Prostate gland (tissue), 2 donors: ENCODE data around the gene TMEM181.
"Not testable (repeated sequence)": the region's sequence is repeated elsewhere in the genome, so short reads cannot be mapped to it uniquely, and the experiment has no call there.

Experiments
- POLR2A ChIP-seq: fragments of 450-650 bp; IDR thresholded peaks from one replicate; pipeline ENCODE4 v1.6.1; 2016; ENCODE audit warnings: antibody characterized with exemption, mild to moderate bottlenecking
- POLR2AphosphoS5 ChIP-seq: sonication (generic); formaldehyde crosslinking; IDR thresholded peaks from one replicate; pipeline ENCODE4 v1.6.1; 2017; ENCODE audit warnings: antibody characterized with exemption
- TF ChIP-seq, protein P1 (sequence below), 4 experiments: fragments of 200-600 bp in 2 of 4; fragments of 450-650 bp in 2 of 4; sonication (generic) in 2 of 4; IDR thresholded peaks; 1 replicate in 3 of 4; 2 replicates in 1 of 4; pipeline ENCODE4 v1.5.1; 2016 to 2019; ENCODE audit warnings: antibody characterized with exemption in 4 of 4, mild to moderate bottlenecking in 2 of 4, moderate library complexity in 2 of 4

DNA sequence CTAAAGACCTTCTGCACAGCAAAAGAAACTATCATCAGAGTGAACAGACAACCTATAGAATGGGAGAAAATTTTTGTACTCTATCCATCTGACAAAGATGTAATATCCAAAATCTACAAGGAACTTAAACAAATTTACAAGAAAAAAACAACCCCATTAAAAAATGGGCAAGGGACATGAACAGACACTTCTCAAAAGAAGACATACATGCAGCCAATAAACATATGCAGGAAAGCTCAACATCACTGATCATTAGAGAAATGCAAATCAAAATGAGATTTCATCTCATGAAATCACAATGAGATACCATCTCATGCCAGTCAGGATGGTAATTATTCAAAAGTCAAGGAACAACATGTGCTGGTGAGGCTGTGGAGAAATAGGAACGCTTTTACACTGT is 32.0 kb upstream of the TMEM181 start:
- TF ChIP-seq, protein P1, sequence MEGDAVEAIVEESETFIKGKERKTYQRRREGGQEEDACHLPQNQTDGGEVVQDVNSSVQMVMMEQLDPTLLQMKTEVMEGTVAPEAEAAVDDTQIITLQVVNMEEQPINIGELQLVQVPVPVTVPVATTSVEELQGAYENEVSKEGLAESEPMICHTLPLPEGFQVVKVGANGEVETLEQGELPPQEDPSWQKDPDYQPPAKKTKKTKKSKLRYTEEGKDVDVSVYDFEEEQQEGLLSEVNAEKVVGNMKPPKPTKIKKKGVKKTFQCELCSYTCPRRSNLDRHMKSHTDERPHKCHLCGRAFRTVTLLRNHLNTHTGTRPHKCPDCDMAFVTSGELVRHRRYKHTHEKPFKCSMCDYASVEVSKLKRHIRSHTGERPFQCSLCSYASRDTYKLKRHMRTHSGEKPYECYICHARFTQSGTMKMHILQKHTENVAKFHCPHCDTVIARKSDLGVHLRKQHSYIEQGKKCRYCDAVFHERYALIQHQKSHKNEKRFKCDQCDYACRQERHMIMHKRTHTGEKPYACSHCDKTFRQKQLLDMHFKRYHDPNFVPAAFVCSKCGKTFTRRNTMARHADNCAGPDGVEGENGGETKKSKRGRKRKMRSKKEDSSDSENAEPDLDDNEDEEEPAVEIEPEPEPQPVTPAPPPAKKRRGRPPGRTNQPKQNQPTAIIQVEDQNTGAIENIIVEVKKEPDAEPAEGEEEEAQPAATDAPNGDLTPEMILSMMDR (IDR thresholded peaks at IDR 0.05) = not testable (repeated sequence)
- not testable (repeated sequence) for TF ChIP-seq POLR2AphosphoS5, POLR2A
